HG03432 (cell line): ENCODE data around the gene C17orf78.
"Not testable (repeated sequence)": the region's sequence is repeated elsewhere in the genome, so short reads cannot be mapped to it uniquely, and the experiment has no call there.

ENCODE experiments used
- ATAC-seq: cut with Tn5 transposase; IDR thresholded peaks from one replicate; pipeline ENCODE4 v1.9.1; 2021; ENCODE audit warnings: mild to moderate bottlenecking, moderate library complexity; ENCODE audit not compliant: unreplicated experiment

Gene C17orf78

DNA sequence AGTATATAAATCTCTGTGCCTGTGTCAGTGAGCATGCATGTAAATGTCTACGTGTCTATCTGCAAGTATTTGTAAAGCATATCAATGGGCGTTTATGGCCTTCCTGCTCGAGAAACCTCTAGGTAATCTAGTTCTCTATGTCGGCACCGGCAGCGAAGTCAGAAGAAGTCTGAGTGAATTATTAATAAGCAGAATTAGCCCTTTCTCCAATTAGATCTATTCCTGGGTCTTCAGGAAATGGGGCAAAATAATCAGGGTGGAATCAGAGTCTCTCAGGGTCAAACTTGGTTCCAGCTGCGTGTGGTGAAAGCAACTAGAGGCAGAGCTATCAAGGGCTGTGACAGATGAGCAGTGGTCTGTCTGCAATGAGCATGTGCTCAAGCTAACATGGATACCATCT, at the start of gene C17orf78:
C17orf78 (plus strand) TSS at position 280 of the 400 bp plus-strand sequence; CDS start at position 388, 108 bp downstream.
- no peak for ATAC-seq

DNA sequence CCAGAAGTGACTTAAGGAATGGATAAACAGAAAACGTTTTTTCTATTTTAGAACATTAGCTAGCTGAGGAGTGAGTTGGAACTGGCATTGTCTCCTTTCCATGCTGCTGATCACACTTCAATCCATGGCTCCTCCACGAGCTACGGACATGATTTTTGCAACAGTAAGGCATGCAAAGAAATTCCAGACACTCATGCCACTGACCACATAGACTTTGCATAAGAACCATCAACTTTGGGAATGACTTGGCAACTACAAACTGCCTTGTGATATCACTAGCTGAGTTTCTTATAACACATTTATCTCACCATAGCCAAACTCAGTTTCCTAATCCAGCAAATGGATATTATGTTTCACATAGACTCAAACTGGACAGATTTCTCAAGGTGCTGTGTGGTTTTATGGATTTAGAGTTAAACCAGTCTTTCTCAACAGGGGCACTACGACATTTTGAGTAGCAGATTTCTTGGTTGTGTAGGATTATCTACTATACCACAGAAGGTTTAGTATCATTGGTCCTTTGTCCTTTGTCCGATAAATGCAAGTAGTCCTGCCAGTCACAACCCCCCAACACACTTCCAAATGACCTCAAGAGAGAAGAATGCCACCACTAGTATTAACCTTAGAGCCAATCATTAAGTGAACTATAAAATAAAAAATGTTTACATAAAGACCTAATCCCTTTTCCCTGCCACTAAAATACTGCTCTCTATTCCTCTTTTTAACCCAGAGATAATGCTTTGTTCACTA, 48.3 kb upstream of the C17orf78 start:
- ATAC-seq = no peak

DNA sequence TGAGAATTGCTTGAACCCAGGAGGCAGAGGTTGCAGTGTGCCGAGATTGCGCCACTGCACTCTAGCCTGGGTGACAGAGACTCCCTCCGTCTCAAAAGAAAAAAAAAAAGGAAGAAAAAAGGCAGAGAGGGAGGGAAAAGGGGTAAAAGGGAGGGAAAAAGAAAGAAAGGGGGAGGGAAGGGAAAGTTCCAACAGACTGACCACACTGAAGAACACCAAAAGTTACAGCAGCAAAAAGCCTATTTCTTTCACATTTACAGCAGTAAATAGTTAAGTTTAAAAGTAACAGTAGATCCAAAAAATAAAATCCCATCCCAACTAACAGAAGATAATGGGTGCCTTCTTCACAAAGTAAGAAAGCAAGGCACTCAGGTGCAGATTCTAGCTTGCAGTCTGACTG, 36.9 kb upstream of the C17orf78 start:
- no peak for ATAC-seq

DNA sequence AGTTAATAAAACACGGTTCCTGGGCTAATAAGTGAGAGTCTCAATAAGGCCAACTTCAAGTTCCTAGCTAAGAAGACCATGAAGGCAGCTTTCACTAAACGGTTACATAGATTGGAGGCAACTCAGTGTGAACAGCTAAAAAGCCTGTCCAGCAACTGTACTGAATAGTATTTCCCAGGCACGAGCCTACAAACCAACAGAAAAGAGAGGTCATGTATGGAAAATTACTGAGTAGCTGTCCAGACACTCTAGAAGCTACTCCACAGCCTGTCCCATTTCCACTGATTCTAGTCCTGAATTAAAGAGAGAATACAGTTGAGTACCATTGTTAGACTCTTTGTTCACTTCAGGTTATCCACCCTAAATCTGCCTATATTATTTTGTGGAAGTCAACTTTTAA, 36.5 kb upstream of the C17orf78 start:
- ATAC-seq = no peak

DNA sequence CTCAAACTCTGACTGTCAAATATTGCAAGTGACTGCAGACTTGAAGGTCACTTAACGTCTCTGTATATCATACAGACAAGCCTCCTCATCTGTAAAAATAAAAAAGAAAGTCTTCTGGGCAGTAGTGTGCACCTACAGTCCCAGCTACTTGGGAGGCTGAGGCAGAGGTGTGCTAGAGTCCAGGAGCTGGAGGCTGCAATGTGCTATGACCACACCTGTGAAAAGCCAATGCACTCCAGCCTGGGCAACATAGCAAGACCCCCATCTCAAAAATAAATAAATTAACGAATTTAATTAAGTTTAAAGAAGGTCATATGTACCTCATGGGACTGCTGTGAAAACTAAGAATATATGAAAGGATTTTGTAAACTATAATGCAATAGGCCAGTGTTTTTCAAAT, 35.0 kb upstream of the C17orf78 start:
- no peak for ATAC-seq

DNA sequence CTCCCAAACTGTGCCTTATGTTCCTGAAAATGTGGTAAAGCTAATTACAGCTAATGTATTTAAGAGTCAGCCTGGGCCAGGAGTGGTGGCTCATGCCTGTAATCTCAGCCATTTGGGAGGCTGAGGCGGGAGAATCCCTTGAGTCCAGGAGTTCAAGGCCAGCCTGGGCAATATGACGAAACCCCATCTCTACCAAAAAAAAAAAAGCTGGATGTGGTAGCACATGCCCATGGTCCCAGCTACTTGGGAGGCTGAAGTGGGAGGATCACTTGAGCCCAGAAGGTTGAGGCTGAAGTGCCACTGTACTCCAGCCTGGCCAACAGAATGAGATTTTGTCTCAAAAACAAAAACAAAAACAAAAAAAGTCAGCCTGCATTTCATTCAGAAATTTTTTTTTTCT, 33.2 kb upstream of the C17orf78 start:
- ATAC-seq = no peak

DNA sequence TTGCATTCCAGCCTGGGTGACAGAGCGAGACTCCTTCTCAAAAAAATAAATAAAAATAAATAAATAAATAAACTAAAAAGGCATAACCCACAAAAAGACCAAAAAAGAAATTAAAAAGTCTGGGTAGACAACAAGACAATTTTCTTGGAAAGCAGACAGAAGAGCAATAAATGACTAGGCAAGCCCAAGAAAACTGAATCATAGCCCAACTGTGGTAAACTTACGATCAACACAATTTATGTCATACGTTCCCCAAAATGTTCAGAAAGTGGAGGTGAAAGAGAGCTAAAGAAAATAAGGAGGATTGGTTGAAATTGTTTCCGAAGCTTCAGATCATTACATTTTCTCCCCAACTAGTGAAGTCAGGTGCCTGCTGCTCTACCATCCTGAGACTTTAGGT, 31.3 kb upstream of the C17orf78 start:
- no peak for ATAC-seq

DNA sequence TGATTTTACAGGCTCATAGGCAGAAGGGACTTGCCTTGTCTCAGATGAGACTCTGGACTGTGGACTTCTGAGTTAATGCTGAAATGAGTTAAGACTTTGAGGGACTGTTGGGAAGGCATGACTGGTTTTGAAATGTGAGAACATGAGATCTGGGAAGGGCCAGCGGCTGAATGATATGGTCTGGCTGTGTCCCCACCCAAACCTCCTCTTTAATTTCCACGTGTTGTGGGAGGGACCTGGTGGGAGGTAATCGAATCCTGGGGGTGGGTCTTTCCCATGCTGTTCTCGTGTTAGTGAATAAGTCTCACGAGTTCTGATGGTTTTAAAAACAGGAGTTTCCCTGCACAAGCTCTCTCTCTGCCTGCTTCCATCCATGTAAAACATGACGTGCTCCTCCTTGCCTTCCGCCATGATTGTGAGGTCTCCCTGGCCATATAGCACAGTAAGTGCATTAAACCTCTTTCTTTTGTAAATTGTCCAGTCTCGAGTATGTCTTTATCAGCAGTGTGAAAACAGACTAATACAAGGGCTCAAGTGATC, 28.9 kb upstream of the C17orf78 start:
- not testable (repeated sequence) for ATAC-seq

DNA sequence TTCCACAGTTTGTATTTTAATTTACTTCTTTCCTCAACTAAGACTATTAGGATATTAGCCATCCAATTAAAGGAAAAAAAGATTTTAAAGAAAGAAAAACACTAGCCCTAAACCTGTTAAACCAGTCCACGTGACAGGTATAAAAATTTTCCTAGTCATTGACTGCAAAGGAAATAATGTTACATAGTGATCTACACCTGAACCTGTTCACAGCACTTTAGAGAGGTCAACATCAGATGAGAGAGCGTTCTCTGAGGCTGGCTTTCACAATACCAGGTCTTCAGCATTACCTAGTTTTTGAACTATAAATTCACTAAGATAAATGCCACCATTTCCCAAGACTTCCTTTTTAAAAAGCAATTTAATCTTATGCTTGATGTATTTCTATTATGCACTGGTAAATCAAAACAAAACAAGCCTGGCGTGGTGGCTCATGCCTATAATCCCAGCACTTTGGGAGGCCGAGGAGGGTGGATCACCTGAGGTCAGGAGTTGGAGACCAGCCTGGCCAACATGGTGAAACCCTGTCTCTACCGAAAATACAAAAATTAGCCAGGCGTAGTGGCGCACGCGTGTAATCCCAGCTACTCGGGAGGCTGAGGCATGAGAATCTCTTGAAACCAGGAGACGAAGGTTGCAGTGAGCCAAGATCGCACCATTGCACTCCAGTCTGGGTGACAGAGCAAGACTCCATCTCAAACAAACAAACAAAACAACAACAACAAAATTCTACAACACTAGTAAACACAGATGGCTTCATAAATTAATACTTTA, 18.8 kb upstream of the C17orf78 start:
- not testable (repeated sequence) for ATAC-seq

DNA sequence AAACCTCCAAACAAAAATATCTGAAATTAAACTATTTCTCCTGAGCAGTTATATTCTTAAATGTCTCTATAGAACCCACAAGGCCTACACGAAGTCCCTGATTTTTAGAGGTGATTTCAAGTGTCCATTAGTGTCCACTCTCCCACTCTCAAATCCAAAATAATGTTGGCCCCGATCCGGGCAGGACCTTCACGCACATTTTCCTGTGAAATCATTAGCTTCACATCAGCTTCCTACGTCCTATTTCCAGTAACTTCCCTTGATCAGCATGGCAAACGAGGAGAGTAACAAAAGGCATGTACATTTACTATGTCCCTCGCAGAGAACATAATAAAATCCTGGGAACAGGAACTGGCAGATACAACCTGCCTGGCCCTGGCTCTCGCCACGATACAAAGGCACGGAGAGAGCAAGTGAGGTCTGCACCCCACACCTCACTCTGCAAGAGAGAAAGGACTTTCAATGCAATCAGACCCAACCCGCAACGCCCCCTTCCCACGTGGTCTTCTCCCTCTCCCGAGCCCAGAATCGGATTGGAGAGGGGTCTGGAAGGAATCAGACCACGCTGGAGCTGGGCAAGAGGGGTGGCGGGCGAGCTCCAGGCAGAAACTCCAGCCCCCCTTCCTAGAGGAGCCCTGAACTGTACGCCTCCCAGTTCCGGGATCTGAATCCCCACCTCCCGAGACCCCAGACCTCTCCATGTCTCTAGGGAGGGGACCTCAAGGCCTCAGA, 17.5 kb upstream of the C17orf78 start:
- peak; percentile 15 for ATAC-seq

DNA sequence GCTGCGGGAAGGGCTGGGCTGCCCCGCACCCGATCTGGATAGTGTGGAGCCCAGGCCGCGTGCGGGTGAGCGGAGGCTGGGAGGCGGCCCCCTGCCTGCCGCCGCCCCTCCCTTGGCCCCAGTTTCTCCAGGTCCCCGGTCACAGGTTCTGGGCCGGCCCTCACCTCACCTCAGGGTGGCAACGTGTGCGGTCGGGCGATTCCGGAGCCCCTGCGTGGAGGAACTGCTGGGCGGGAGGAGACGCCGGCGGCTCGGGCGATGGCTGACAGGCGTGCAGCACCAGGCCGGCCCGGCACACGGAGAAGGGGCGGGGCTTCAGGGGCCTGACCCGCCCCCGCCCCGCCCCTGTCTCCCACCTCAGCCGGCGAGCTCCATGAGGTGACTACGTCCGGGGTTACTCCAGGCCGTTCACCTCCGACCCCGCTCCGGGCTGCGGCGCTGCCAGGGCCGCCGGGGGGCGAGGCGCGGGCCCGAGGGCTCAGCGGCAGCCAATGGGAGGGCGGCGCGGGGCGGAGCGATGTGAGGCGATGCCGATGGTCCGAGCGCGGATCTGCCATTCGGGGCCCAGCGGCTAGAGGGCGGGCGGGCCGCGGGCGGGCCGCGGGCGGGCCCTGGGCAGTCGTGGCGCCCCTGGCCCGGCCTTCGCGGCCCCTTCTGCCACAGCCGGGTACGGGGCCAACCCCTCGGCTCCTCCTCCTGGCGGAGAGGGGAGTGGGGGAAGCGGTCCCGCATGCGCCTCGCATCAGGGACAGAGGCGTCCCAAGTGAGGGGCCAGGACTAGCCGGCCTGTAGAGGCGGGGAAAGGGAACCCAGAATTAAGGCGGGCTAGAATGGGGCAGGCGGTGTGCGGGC, 16.7 kb upstream of the C17orf78 start:
- peak; percentile 94 for ATAC-seq

DNA sequence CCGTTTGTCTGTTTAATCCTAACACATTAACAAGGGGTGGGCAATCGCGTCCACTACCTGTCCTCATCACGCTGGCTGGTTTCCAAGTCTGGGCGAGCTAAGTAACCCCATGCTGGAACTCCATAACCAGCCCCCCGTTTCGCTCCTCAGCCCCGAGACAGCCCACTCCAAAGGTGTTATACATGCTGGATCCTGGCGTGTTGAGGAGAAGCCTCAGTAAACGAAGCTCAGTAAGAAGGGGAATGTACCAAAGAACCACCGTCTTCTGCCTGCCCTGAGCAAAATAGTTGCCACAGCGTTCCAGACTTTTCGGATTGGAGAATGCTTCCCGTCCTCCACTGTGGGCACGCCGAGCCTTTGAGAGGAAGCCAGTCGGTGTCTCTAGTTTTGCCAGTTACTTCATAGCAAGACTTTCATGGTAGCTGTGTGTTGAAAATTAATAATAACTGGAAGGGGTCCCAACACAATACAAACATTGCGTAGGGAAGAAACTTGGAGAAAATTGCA, 16.1 kb upstream of the C17orf78 start:
- no peak for ATAC-seq

DNA sequence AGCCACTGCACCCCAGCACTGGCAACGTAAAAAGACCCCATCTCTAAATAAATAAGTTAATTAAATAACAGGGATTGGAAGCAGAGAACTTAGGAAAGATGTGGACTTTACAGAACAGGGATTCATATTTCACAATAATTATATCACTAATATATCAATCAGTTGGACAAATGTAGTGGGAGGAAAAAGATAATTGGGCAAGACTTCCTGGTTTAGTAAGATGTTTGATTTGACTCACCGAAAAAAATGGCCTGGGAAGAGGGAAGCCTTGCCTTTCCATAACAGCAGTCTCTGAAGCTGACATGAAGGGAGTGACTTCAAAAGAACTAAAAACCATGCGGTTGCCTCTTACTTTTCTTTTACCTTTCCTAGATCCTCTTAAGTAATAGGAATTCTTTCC, 15.2 kb upstream of the C17orf78 start:
- no peak for ATAC-seq

DNA sequence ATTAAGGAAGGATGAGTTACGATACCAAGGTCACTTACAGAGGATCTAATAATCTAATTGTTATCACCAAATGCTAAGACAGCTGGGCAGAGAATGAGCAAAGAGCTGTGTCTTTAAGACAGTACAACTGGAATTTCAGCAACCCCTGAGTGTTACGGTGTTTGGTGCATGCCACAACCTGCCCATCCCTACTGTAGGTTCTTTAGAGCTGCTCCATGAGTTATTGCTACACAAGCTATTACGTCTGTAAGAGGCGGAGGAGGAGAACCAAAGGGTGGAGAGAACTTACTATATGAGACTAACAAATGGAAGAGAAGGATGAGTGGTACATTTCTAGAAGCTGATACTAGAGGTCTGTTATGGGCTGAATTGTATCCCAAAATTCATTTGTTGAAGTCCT, 14.2 kb upstream of the C17orf78 start:
- ATAC-seq = no peak

DNA sequence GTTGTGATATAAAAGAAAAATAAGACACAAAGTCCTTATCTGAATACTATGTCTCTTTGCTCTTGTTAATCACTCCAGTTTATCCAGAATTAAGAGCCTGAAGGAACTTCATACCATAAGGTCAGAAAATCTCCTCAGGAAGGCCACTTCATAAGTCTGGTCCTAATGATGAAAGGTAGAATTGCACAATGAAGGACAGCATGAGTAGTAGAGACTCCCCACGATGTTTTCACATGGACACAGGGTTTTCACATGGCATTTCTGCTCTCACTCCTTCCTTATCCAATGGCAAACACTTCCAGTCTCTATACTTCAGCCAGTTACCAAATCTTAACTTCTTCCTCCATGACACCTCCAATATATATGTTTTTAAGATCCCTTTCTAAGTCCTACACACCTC, 10.2 kb upstream of the C17orf78 start:
- no peak for ATAC-seq

DNA sequence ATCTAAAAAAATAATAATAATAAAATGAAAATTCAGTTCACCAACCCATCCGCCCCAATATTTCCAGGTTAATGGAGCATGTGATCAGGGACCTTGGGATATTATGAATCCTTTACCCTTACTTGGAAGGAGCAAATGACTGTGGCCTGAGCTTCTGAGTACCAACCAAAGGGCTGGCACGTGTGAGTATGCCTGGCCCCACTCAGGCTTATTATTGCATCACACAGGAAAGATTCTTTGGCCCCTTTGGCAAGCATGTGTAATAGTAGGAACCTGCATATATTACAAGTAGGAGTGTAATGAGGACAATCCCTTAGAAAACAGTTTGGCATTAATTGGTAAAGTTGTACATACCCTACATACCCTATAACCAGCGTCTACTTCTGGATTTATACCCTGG, 7.2 kb upstream of the C17orf78 start:
- ATAC-seq = no peak

DNA sequence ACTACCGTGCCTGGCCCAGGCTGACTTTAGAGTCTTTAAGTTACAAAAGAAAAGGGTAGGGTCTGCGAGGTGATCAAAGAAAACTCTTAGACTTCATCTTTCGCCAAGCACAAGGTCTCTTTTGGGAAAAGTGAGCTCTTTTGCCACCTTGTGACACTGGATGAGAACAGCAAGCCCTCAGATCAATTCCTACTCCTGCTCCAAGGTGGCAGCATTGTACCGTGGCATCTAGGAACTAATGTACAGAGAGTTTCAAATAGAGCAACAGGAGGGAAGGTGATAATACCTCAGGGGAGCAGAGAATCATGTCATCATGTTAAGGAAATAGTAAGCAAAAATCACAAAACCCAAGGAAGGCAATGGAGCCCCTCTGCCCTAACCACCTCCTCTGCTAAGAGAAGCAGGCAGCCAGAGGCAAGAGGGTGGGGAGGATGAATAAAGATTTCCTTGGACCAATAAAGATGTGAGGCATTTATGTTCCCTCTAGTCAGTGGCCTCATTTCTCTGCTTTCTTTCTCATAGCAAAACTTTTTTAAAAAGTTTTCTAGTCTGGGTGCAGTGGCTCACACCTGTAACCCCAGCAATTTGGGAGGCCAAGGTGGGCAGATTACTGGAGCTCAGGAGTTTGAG, 2.1 kb upstream of the C17orf78 start:
- ATAC-seq = no peak

DNA sequence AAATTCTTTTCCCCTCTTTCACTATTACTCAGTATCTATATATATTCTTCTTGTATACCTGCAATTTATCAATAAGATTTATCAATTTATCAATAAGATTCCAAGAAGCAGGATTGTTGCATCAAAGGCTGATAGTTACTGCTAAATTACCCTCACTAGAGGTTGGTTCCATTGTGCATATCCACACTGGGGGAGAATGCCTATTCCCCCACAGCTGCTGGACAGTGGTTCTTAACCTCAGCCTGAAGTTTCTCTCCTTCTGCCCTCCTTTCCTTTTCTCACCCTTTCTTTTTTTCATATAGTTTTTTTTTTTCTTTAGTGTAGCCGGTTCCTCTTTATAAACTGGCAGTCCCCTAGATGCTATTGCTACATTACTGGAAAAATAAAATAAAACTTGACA, 6.3 kb downstream of the C17orf78 start:
- ATAC-seq = no peak

DNA sequence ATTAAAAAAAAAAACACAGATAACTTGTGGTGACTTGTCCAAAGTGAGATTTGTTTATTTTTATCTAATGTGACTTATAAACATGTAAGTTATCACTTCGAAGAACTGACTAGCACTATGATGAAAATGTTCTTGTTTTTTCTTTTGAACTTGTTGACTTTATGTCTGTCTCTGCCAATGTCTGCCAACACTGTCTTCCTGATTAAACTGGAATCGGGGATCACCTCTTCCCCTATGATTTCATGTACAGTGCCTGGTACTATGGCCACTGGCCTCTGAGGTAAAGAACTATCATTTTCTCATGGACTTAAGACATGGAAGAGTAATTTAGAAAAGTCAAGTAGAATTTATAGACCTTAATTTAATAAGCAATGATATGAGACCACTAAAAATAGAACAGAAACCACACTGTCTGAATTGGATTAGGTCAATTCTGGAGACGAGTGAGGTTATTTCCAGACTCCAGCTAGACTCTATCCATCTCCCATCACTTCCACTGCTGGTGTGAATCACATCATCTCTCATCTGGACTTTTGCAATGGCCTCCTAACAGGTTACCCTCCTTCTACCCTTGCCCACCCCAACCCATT, 8.9 kb downstream of the C17orf78 start:
- no peak for ATAC-seq
